BJ (cell line): ENCODE data around the gene HAUS3. TPM values are rescaled to one million over a fixed set of nuclear protein-coding genes. Genes with fewer than 3 reads are reported as not detected.

Experiments used
- CTCF ChIA-PET: fragments of 350-600 bp; formaldehyde crosslinking; extraction: SDS; loops from one replicate; lab custom pipeline; 2021; ENCODE audit warnings: antibody characterized with exemption, inconsistent platforms; lab: Yijun Ruan, JAX
- POLR2A ChIA-PET: fragments of 300-600 bp; sonication (Branson Sonifier 250); formaldehyde crosslinking; extraction: SDS; loops from one replicate; lab custom pipeline; 2021; ENCODE audit warnings: antibody characterized with exemption; lab: Charles Lee
- DNase-seq: peaks from one replicate; pipeline ENCODE4 v3.0.0-alpha.2; 2011; ENCODE audit warnings: low read depth
- H3K27me3 ChIP-seq: 2 replicates; pipeline ENCODE4 v1.6.0; 2011; ENCODE audit warnings: low read length; ENCODE audit not compliant: control insufficient read depth, insufficient read depth
- H3K36me3 ChIP-seq: 2 replicates; pipeline ENCODE4 v1.5.1; 2011; ENCODE audit warnings: low read length; ENCODE audit not compliant: control insufficient read depth, insufficient read depth
- H3K4me3 ChIP-seq: 2 replicates; pipeline ENCODE4 v1.5.1; 2011; ENCODE audit warnings: low read depth, mild to moderate bottlenecking, control low read depth, low read length
- CTCF ChIP-seq: IDR thresholded peaks from 2 replicates; pipeline ENCODE4 v1.5.1; 2011; ENCODE audit warnings: low read depth, mild to moderate bottlenecking, control low read depth, inconsistent platforms, low read length, moderate library complexity; ENCODE audit not compliant: insufficient read depth
- polyA plus RNA-seq: library from polyadenylated mRNA; depleted of rRNA; stranded (reverse); fragments of >200 nt; gene quantifications from 2 replicates; pipeline ENCODE4 v1.2.3, GENCODE V29; 2011

Gene HAUS3
- polyA plus RNA-seq, 1 experiment, result 1.9 TPM

- Histone ChIP-seq H3K27me3 (no peaks in the 10 kb centered on the region), H3K36me3 (peaks cover 38% of the 10 kb centered on the region), H3K4me3 (no peak overlapping the region)
- ChIA-PET CTCF (interaction anchor here (1.1 kb wide), 1 partner anchor 104 kb away, joined by 3 read pairs; no protein-coding TSS in a partner anchor), POLR2A (interaction anchor here (0.8 kb wide), 1 partner anchor 8 kb away, joined by 7 read pairs; the partner anchor contains the start of genes HAUS3 and POLN)
- TF ChIP-seq CTCF, result no peak
- no peak for DNase-seq
Measured at GRCh38 chr4:2250357-2251072, 8.6 kb upstream of the HAUS3 start.

- POLR2A ChIA-PET, result no interaction called here
- H3K27me3 ChIP-seq, result no peaks in the 10 kb centered on the region
- CTCF ChIA-PET, result interaction anchor here (1.1 kb wide), 1 partner anchor 104 kb away, joined by 3 read pairs; no protein-coding TSS in a partner anchor
- H3K4me3 ChIP-seq, result no peak overlapping the region
- H3K36me3 ChIP-seq, result peaks cover 31% of the 10 kb centered on the region
- TF ChIP-seq CTCF, result no peak
- DNase-seq, result no peak
Measured at GRCh38 chr4:2249526-2250356, 7.8 kb upstream of the HAUS3 start.

- no peak for DNase-seq
- H3K27me3 ChIP-seq, result no peaks in the 10 kb centered on the region
- H3K36me3 ChIP-seq, result peaks cover 28% of the 10 kb centered on the region
- TF ChIP-seq CTCF, result no peak
- CTCF ChIA-PET, result no interaction called here
- POLR2A ChIA-PET, result no interaction called here
- no peak overlapping the region for H3K4me3 ChIP-seq
Measured at GRCh38 chr4:2248821-2249261, 6.9 kb upstream of the HAUS3 start.

- Histone ChIP-seq H3K27me3 (no peaks in the 10 kb centered on the region), H3K4me3 (no peak overlapping the region), H3K36me3 (peaks cover 25% of the 10 kb centered on the region)
- no peak for DNase-seq
- ChIA-PET CTCF (no interaction called here), POLR2A (no interaction called here)
- TF ChIP-seq CTCF, result no peak
Measured at GRCh38 chr4:2248044-2248780, 6.3 kb upstream of the HAUS3 start.
